WI38 (cell line): ENCODE data around the gene ORC4.
"Not testable (repeated sequence)": the region's sequence is repeated elsewhere in the genome, so short reads cannot be mapped to it uniquely, and the experiment has no call there.

Experiments used
- H3K4me3 ChIP-seq: 2 replicates; pipeline ENCODE4 v1.5.1; 2011; ENCODE audit warnings: low read depth, mild to moderate bottlenecking, control low read depth, low read length
- TF ChIP-seq, protein P1 (sequence below): IDR thresholded peaks from 2 replicates; pipeline ENCODE4 v1.5.1; 2012; ENCODE audit warnings: low read depth, mild to moderate bottlenecking, control low read depth, low read length

ORC4 gene

DNA sequence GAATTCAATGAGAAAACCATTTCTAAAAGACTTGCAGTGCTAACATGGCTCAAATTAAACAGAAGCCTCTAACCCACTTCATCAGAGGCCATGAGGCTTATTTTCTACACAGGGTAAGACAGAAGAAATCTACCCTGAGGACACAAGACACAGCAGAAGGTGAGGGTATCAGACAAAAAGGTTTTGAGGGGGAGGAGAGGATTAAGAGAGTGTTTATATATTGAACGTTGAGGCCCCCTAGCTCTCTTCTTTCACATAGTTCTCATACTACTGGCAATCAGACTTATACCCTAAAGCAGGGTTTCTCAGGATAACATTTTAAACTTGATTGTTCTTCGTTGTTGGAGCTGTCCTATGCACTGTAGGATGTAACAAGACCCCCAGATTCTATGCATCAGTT is 21.4 kb downstream of the ORC4 start:
- H3K4me3 ChIP-seq: no peak overlapping the region
- TF ChIP-seq, protein P1, sequence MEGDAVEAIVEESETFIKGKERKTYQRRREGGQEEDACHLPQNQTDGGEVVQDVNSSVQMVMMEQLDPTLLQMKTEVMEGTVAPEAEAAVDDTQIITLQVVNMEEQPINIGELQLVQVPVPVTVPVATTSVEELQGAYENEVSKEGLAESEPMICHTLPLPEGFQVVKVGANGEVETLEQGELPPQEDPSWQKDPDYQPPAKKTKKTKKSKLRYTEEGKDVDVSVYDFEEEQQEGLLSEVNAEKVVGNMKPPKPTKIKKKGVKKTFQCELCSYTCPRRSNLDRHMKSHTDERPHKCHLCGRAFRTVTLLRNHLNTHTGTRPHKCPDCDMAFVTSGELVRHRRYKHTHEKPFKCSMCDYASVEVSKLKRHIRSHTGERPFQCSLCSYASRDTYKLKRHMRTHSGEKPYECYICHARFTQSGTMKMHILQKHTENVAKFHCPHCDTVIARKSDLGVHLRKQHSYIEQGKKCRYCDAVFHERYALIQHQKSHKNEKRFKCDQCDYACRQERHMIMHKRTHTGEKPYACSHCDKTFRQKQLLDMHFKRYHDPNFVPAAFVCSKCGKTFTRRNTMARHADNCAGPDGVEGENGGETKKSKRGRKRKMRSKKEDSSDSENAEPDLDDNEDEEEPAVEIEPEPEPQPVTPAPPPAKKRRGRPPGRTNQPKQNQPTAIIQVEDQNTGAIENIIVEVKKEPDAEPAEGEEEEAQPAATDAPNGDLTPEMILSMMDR: no peak

DNA sequence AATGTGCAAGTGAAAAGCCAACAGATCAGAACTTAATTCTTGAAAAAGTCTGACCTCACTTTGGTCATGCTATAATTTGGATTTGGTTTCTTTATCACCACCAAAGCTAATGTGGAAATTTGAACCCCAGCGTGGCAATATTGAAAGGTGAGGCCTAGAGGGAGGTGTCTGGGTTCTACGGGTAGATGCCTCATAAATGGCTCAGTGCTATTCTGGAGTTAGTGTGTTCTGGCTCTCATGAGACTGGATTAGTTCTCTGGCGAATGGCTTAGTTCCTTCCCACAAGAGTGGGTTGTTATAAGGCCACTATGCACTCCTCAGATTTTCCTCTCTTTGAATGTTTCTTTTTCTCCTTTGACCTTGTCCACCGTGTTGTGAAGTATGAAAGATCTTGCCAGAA is 22.3 kb downstream of the ORC4 start:
- TF ChIP-seq, protein P1: no peak
- H3K4me3 ChIP-seq: no peak overlapping the region

- TF ChIP-seq, protein P1: no peak
- H3K4me3 ChIP-seq: no peak overlapping the region
These were observed 23.7 kb downstream of the ORC4 start for GRCh38 chr2:147996828-147997227.

DNA sequence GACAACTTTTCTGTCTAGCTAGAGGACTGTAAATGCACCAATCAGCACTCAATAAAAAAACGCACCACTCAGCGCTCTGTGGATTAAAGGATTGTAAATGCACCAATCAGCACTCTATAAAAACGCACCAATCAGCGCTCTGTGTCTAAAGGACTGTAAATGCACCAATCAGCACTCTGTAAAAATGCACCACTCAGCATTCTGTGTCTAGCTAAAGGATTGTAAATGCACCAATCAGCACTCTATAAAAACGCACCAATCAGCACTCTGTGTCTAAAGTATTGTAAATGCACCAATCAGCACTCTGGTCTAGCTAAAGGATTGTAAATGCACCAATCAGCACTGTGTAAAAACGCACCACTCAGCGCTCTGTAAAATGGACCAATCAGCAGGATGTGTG is 25.6 kb downstream of the ORC4 start:
- H3K4me3 ChIP-seq: not testable (repeated sequence)

DNA sequence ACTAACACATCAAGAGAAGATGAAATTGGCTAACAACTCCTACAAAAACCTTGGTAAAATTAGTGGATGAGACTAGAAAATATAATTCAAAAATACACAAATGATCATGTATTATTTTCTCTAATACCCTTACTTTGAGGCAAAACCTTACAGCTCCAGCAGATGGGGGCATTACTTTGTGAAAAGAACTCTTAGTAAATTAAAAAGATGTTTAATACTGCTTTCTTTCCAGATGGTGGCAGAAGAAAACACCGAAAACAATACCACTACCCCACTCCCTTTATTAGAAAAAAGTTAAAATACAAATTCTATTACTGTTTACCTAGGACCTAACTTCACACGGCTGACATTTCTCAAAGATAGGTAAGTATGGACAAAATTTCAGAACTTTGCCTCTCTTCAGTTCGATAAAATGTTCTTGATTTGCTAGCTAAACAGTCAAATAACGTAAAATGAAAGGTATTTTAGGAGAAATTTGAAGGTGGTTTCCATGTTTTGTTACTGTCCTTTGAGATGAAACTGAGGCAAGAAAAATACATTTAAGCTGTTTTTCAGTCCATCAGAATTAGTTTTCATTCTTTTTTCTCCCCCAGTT is 30.6 kb downstream of the ORC4 start:
- TF ChIP-seq, protein P1: peak; percentile 45; the same call in 1 of the 2 replicates
- H3K4me3 ChIP-seq: no peak overlapping the region

DNA sequence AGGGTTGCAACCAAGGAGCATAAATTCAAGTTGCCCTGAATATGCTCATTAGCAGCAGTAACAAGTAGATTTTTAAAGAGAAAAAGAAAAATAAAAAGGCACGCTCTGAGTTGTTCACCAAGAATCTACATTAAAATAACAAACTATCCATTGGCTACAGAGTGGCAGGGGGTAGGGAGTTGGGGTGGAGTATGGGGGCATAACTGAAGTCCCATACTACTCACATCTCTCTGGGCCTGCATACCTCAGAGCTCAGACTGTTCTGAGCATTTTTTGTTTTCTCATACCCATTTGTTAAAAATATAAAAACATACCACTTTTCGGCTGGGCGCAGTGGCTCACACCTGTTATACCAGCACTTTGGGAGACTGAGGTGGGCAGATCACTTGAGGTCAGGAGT is 31.4 kb downstream of the ORC4 start:
- TF ChIP-seq, protein P1: no peak
- H3K4me3 ChIP-seq: no peak overlapping the region

DNA sequence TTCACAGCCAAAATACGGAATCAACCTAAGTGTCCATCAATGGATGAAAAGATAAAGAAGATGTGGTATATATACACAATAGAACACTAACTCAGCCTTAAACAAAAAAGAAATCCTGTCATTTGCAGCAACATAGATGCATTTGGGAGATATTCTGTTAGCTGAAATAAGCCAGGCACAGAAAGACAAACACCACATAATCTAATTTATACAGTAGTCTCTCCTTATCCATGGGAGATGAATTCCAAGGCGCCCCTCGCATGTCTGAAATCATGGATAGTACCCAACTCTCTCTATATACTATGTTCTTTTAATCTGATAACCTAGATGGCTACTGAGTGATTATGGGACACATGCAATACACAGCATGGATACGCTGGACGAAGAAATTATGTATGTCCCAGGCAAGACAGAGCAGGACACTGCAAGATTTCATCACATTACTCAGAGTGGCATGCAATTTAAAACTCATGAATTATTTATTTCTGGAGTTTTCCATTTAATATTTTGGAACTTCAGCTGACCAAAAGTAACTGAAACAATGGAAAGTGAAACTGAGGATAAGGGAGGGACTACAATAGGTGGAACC is 39.5 kb downstream of the ORC4 start:
- TF ChIP-seq, protein P1: no peak
- no peak overlapping the region for H3K4me3 ChIP-seq

DNA sequence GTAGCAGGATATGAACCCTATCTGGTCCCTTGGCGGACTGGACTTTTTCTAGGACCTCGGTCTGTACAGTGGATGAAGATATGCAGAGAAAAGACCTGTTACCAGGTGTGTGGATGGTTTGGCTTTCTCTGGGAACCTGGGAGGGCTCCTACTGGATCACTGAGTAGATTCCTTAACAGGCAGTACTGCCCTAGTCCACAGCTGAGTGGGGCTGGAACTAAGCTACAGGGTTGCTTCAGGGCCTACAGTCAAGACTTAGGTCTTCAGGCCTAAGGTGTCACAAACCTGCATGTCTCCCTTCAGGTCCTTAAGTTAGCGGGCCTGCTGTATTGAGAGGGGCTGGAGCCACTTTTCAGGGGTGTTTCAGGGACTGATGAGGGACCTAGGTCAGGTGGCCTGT is 42.9 kb downstream of the ORC4 start:
- H3K4me3 ChIP-seq: no peak overlapping the region
- TF ChIP-seq, protein P1: no peak
